B cell (primary cell): ENCODE results near the gene GNAL. TPM values are rescaled to one million over a fixed set of nuclear protein-coding genes. Genes with fewer than 3 reads are reported as not detected.

Experiments
- ATAC-seq: fragments of 200-7000 bp; cut with Tn5 transposase; one replicate; pipeline ENCODE4 v1.10.0; 2021; ENCODE audit warnings: low read depth, mild to moderate bottlenecking, moderate number of reproducible peaks, moderate library complexity
- CTCF ChIA-PET: fragments of 350-600 bp; sonication (Branson Sonifier 250); formaldehyde crosslinking; loops from one replicate; lab custom pipeline; 2021; ENCODE audit warnings: antibody characterized with exemption, inconsistent platforms; lab: Charles Lee
- POLR2A ChIA-PET: fragments of 350-600 bp; sonication (Branson Sonifier 250); formaldehyde crosslinking; loops from one replicate; lab custom pipeline; 2021; ENCODE audit warnings: antibody characterized with exemption; lab: Charles Lee
- DNase-seq: peaks from one replicate; pipeline ENCODE4 v3.0.0; 2013
- H2AFZ ChIP-seq: 2 replicates; pipeline ENCODE4 v1.6.1; 2012; ENCODE audit warnings: mild to moderate bottlenecking, low read depth, low read length; ENCODE audit not compliant: insufficient read depth, poor library complexity, severe bottlenecking
- H3K27ac ChIP-seq, 2 donors: 1 replicate in 1 of 2; 2 replicates in 1 of 2; pipeline ENCODE4 v1.5.1; 2012 to 2013; ENCODE audit warnings: low read length in 2 of 2, mild to moderate bottlenecking in 2 of 2, moderate library complexity in 1 of 2
- H3K27me3 ChIP-seq, 4 experiments: fragments of 200-600 bp in 1 of 4; sonication (generic) in 1 of 4; replicated peaks in 1 of 4; 1 replicate in 2 of 4; 2 replicates in 2 of 4; pipeline versions ENCODE4 v1.6.1 to v1.7.0; 2013 to 2016; ENCODE audit warnings: low read length in 3 of 4, mild to moderate bottlenecking in 2 of 4, mixed read lengths in 1 of 4, moderate library complexity in 1 of 4; ENCODE audit not compliant: insufficient read depth in 4 of 4, control insufficient read depth in 3 of 4; ENCODE audit errors: control extremely low read depth in 1 of 4
- H3K36me3 ChIP-seq, 2 experiments: replicated peaks in 1 of 2; 1 replicate in 1 of 2; 2 replicates in 1 of 2; pipeline versions ENCODE4 v1.6.1 to v1.7.1; 2013; ENCODE audit warnings: low read length in 1 of 2; ENCODE audit not compliant: insufficient read depth in 2 of 2, control insufficient read depth in 1 of 2; ENCODE audit errors: control extremely low read depth in 1 of 2, extremely low read depth in 1 of 2
- H3K4me1 ChIP-seq, 2 donors: fragments of 200-600 bp in 1 of 2; sonication (generic) in 1 of 2; 1 replicate in 1 of 2; 2 replicates in 1 of 2; pipeline versions ENCODE4 v1.5.1 to v1.6.1; 2013 to 2017; ENCODE audit warnings: low read length in 2 of 2; ENCODE audit not compliant: control insufficient read depth in 2 of 2, insufficient read depth in 2 of 2
- H3K4me2 ChIP-seq: replicated peaks from 2 replicates; pipeline ENCODE3; 2012; ENCODE audit warnings: mild to moderate bottlenecking, low read depth, low read length; ENCODE audit not compliant: poor library complexity, severe bottlenecking
- H3K4me3 ChIP-seq, 5 experiments: fragments of 200-600 bp in 1 of 5; sonication (generic) in 1 of 5; 1 replicate in 3 of 5; 2 replicates in 2 of 5; pipeline versions ENCODE4 v1.5.1 to v1.7.0; 2011 to 2016; ENCODE audit warnings: low read length in 4 of 5, mild to moderate bottlenecking in 4 of 5, low read depth in 2 of 5, control low read depth in 1 of 5, moderate library complexity in 1 of 5; ENCODE audit not compliant: insufficient read depth in 1 of 5; ENCODE audit errors: control extremely low read depth in 1 of 5, extremely low read depth in 1 of 5
- H3K79me2 ChIP-seq: fragments of 200-600 bp; sonication (generic); one replicate; pipeline ENCODE4 v1.6.0; 2016; ENCODE audit warnings: low read length; ENCODE audit not compliant: control insufficient read depth, insufficient read depth
- H3K9ac ChIP-seq: fragments of 200-600 bp; sonication (generic); 2 replicates; pipeline ENCODE4 v1.6.1; 2017; ENCODE audit warnings: mild to moderate bottlenecking, low read length, moderate library complexity
- H3K9me3 ChIP-seq, 3 donors: one replicate each; pipeline versions ENCODE4 v1.6.1 to v1.7.1; 2013; ENCODE audit warnings: low read length in 2 of 3; ENCODE audit not compliant: control insufficient read depth in 2 of 3, insufficient read depth in 1 of 3; ENCODE audit errors: control extremely low read depth in 1 of 3
- H4K20me1 ChIP-seq: 2 replicates; pipeline ENCODE4 v1.6.0; 2012; ENCODE audit warnings: mild to moderate bottlenecking, low read length; ENCODE audit not compliant: insufficient read depth, control insufficient read depth, poor library complexity, severe bottlenecking
- H3K27ac Mint-ChIP-seq: one replicate; pipeline ENCODE4 v1.8.0; 2021; ENCODE audit warnings: mixed read lengths
- H3K27me3 Mint-ChIP-seq: one replicate; pipeline ENCODE4 v1.8.0; 2021; ENCODE audit warnings: mixed read lengths
- H3K4me1 Mint-ChIP-seq: one replicate; pipeline ENCODE4 v1.8.0; 2021; ENCODE audit warnings: mixed read lengths
- H3K4me3 Mint-ChIP-seq: one replicate; pipeline ENCODE4 v1.8.0; 2021; ENCODE audit warnings: mixed read lengths
- H3K9me3 Mint-ChIP-seq: one replicate; pipeline ENCODE4 v1.8.0; 2022; ENCODE audit warnings: mixed read lengths; ENCODE audit not compliant: insufficient read depth
- EZH2 ChIP-seq: IDR thresholded peaks from 2 replicates; pipeline ENCODE4 v1.6.1; 2012; ENCODE audit warnings: borderline replicate concordance, low read depth, mild to moderate bottlenecking, moderate library complexity, low read length; ENCODE audit not compliant: insufficient read depth, poor library complexity, severe bottlenecking
- WGBS: methylation state at CpG from one replicate; pipeline ENCODE4 v1.1.5; 2013; ENCODE audit warnings: missing lambda C conversion rate; ENCODE audit not compliant: insufficient coverage; 5-methylcytosine and 5-hydroxymethylcytosine counted together
- intact Hi-C: fragments of 100-400 bp; cut with micrococcal nuclease; formaldehyde crosslinking; loops from one replicate; pipeline ENCODE4 v1.10.0; 2022
- polyA plus RNA-seq: library from polyadenylated mRNA; depleted of rRNA; stranded (reverse); fragments of >200 nt; gene quantifications from 2 replicates; pipeline ENCODE4 v1.2.3, GENCODE V29; 2012
- total RNA-seq, 2 donors: library from RNA; stranded (reverse); fragments of 120-200 nt in 1 of 2; gene quantifications; 1 replicate in 1 of 2; 2 replicates in 1 of 2; pipeline versions ENCODE4 v1.2.3 to v1.2.4, GENCODE V29; 2013 to 2022
- TF ChIP-seq, protein P1 (sequence below): fragments of 200-600 bp; IDR thresholded peaks from one replicate; pipeline ENCODE4 v1.8.0; 2022; ENCODE audit warnings: antibody characterized with exemption, mild to moderate bottlenecking

The GNAL gene
- total and polyA plus RNA-seq, 2 donors (not counting 1 experiment from before 2014, with no cell fraction given): 0.01 to 0.12 TPM

DNA sequence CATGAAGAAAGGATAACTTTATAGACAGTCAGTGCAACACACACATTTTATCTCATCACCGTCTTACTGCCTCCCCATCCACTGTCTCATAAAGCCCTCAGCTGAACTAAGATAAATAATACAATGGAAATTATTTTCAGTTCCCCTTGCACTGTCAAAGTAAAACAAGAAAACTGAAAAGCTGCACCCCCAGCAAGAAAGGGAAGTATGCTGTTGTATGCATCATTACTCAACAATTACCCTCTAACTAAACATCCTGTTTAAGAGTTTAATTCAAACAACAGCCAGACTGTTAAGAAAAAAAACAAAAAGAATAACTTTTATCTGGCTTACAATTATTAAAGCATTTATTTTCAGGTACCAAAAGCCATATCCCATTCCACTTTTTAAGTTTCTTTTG lies 194.1 kb downstream of the GNAL start:
- H3K27ac Mint-ChIP-seq: peak overlapping the region; percentile 75
- H3K9me3 ChIP-seq: no peaks in the 10 kb centered on the region
- no peak overlapping the region for H2AFZ ChIP-seq
- no peaks in the 10 kb centered on the region for H4K20me1 ChIP-seq
- H3K27ac ChIP-seq: peak overlapping the region; percentile 41 to 61
- no peaks in the 10 kb centered on the region for H3K27me3 Mint-ChIP-seq
- intact Hi-C loops: loop anchor here (1.0 kb wide), 3 partner anchors 25 to 98 kb away; partner anchors contain the start of genes CHMP1B, IMPA2 and MPPE1
- CTCF ChIA-PET: interaction anchor here (0.7 to 2.7 kb wide), 4 partner anchors 33 to 435 kb away, joined by 3 to 7 read pairs (median 5); no protein-coding TSS in a partner anchor
- H3K4me1 Mint-ChIP-seq: peaks cover 44% of the 10 kb centered on the region
- ATAC-seq (peak; percentile 94), DNase-seq (peak; percentile 81)
- no peak overlapping the region for H3K4me3 ChIP-seq
- no peaks in the 10 kb centered on the region for H3K9me3 Mint-ChIP-seq
- POLR2A ChIA-PET: interaction anchor here (0.5 kb wide), 1 partner anchor 1792 kb away, joined by 4 read pairs; no protein-coding TSS in a partner anchor
- H3K27me3 ChIP-seq: no peaks in the 10 kb centered on the region
- peak overlapping the region; percentile 3 for H3K9ac ChIP-seq
- H3K79me2 ChIP-seq: no peaks in the 10 kb centered on the region
- peaks cover 35 to 44% of the 10 kb centered on the region in 2 donors for H3K4me1 ChIP-seq
- H3K4me2 ChIP-seq: peak overlapping the region; percentile 56
- TF ChIP-seq, protein P1, sequence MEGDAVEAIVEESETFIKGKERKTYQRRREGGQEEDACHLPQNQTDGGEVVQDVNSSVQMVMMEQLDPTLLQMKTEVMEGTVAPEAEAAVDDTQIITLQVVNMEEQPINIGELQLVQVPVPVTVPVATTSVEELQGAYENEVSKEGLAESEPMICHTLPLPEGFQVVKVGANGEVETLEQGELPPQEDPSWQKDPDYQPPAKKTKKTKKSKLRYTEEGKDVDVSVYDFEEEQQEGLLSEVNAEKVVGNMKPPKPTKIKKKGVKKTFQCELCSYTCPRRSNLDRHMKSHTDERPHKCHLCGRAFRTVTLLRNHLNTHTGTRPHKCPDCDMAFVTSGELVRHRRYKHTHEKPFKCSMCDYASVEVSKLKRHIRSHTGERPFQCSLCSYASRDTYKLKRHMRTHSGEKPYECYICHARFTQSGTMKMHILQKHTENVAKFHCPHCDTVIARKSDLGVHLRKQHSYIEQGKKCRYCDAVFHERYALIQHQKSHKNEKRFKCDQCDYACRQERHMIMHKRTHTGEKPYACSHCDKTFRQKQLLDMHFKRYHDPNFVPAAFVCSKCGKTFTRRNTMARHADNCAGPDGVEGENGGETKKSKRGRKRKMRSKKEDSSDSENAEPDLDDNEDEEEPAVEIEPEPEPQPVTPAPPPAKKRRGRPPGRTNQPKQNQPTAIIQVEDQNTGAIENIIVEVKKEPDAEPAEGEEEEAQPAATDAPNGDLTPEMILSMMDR: no peak
- TF ChIP-seq EZH2: no peak
- peaks cover 11 to 38% of the 10 kb centered on the region in 2 experiments for H3K36me3 ChIP-seq
- peak overlapping the region; percentile 52 for H3K4me3 Mint-ChIP-seq
- WGBS: no CpG with 5 or more reads among the region's 1 CpG

- H3K36me3 ChIP-seq: peaks cover 11 to 45% of the 10 kb centered on the region in 2 experiments
- no peak overlapping the region for H3K9ac ChIP-seq
- Mint-ChIP-seq H3K4me1 (peaks cover 44% of the 10 kb centered on the region), H3K4me3 (peak overlapping the region; percentile 45), H3K27ac (peak overlapping the region; percentile 88), H3K9me3 (no peaks in the 10 kb centered on the region), H3K27me3 (no peaks in the 10 kb centered on the region)
- WGBS: 86% methylated on average over 6 of the region's 12 CpGs
- H3K4me2 ChIP-seq: peak overlapping the region; percentile 28
- ChIA-PET POLR2A (no interaction called here), CTCF (interaction anchor here (1.5 kb wide), 1 partner anchor 110 kb away, joined by 4 read pairs; no protein-coding TSS in a partner anchor)
- intact Hi-C loops: no loop called here
- peak overlapping the region; percentile 11 for H2AFZ ChIP-seq
- TF ChIP-seq, protein P1: no peak
- TF ChIP-seq EZH2: no peak
- H3K9me3 ChIP-seq: no peaks in the 10 kb centered on the region
- H3K4me3 ChIP-seq: no peak overlapping the region
- no peaks in the 10 kb centered on the region for H3K27me3 ChIP-seq
- DNase-seq (peak; percentile 22), ATAC-seq (no peak)
- H3K4me1 ChIP-seq: peaks cover 35 to 44% of the 10 kb centered on the region in 2 donors
- no peaks in the 10 kb centered on the region for H3K79me2 ChIP-seq
- no peaks in the 10 kb centered on the region for H4K20me1 ChIP-seq
- peak overlapping the region in 1 of 2 donors; percentile 27 for H3K27ac ChIP-seq
These were observed 195.4 kb downstream of the GNAL start for GRCh38 chr18:11884396-11885030.
